ENCODE data around the gene PPEF2.

DNA sequence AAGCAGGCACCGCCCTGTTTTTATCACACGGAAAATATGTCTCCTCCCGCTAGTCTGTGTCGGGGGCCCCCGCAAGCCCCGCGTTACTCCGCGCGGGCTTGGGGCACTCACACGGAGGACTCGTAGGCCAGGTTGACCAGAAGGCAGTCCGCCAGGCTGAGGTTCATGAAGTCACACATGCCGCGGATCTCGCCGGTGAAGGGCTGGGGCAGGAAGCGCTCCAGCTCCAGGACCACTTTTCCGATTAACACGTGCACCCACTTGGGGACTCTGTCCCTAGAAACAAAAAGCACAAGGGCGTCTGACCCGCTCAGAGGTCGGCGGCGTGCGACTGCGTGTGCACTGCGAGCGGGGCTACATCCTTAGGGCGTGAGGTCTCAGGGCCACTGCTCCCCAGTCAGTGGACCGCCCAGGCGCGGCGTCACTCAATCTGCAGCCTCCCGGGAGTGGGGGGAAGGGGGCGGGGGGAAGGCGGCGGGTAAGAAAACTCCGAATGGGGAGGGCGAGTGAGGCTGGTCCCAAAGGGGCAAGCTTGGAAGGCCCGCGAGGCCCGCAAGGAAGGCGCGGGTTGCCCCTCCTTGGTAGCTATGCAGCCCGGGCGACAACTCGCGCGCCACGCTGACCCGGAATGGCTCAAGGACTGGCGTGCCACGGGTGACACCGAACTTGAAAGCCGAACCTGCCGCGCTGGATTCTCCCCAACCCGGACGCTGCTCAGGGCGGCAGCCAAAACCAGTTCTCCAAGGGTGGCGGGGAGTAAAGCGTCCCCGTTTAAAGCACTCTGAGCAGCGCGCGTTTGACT lies 37.8 kb upstream of the PPEF2 start:
- TF ChIP-seq ZBTB7A (IDR thresholded peaks at IDR 0.05; ENCODE audit: low read depth): 0 out of 2 replicates have a peak, but pooled peaks have one; percentile 29
- TF ChIP-seq, protein P1, sequence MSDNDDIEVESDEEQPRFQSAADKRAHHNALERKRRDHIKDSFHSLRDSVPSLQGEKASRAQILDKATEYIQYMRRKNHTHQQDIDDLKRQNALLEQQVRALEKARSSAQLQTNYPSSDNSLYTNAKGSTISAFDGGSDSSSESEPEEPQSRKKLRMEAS (IDR thresholded peaks at IDR 0.05): peak; percentile 71
- no peak for TF ChIP-seq EP300 (IDR thresholded peaks at IDR 0.05; ENCODE audit: borderline replicate concordance)
- TF ChIP-seq YY1 (IDR thresholded peaks at IDR 0.05; ENCODE audit: low read depth): no peak; the same call in 1 of the 2 replicates
- no peak for TF ChIP-seq RAD21 (IDR thresholded peaks at IDR 0.05; ENCODE audit: low read depth)
- TF ChIP-seq CREB1 (IDR thresholded peaks at IDR 0.05; ENCODE audit: low read depth): no peak
- TF ChIP-seq, protein P2, sequence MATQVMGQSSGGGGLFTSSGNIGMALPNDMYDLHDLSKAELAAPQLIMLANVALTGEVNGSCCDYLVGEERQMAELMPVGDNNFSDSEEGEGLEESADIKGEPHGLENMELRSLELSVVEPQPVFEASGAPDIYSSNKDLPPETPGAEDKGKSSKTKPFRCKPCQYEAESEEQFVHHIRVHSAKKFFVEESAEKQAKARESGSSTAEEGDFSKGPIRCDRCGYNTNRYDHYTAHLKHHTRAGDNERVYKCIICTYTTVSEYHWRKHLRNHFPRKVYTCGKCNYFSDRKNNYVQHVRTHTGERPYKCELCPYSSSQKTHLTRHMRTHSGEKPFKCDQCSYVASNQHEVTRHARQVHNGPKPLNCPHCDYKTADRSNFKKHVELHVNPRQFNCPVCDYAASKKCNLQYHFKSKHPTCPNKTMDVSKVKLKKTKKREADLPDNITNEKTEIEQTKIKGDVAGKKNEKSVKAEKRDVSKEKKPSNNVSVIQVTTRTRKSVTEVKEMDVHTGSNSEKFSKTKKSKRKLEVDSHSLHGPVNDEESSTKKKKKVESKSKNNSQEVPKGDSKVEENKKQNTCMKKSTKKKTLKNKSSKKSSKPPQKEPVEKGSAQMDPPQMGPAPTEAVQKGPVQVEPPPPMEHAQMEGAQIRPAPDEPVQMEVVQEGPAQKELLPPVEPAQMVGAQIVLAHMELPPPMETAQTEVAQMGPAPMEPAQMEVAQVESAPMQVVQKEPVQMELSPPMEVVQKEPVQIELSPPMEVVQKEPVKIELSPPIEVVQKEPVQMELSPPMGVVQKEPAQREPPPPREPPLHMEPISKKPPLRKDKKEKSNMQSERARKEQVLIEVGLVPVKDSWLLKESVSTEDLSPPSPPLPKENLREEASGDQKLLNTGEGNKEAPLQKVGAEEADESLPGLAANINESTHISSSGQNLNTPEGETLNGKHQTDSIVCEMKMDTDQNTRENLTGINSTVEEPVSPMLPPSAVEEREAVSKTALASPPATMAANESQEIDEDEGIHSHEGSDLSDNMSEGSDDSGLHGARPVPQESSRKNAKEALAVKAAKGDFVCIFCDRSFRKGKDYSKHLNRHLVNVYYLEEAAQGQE (IDR thresholded peaks at IDR 0.05; ENCODE audit: low read depth): no peak
- TF ChIP-seq CEBPB (IDR thresholded peaks at IDR 0.05): no peak
- no peak for TF ChIP-seq NFIC (IDR thresholded peaks at IDR 0.05)
- TF ChIP-seq TAF1 (IDR thresholded peaks at IDR 0.05; ENCODE audit: low read depth): no peak
- TF ChIP-seq TEAD4 (IDR thresholded peaks at IDR 0.05): no peak
- no peak for TF ChIP-seq USF1 (IDR thresholded peaks at IDR 0.05)
- TF ChIP-seq TCF12 (IDR thresholded peaks at IDR 0.05; ENCODE audit: low read depth): peak; percentile 1; the same call in 1 of the 2 replicates
- TF ChIP-seq FOXM1 (IDR thresholded peaks at IDR 0.05; ENCODE audit: borderline replicate concordance, low read depth): no peak
